ENCODE data around the gene MAP3K13.
"Not testable (repeated sequence)": the region's sequence is repeated elsewhere in the genome, so short reads cannot be mapped to it uniquely, and the experiment has no call there.

Gene MAP3K13

GRCh38 chr3:185366913-185367312, 4.0 kb downstream of the MAP3K13 start:
- no peak overlapping the region for H3K4me3 ChIP-seq (ENCODE audit: low read depth, low read length)
- TF ChIP-seq CTCF (IDR thresholded peaks at IDR 0.05; ENCODE audit: low read depth, low read length, missing control alignments) = no peak
- in situ Hi-C loops (cut with HindIII; ENCODE audit: low sequenced_read_pairs) = no loop called here
- no peak for DNase-seq (ENCODE audit: low read depth)

GRCh38 chr3:185370349-185370748, 7.4 kb downstream of the MAP3K13 start:
- DNase-seq (ENCODE audit: low read depth); in situ Hi-C loops (cut with HindIII; ENCODE audit: low sequenced_read_pairs); H3K4me3 ChIP-seq (ENCODE audit: low read depth, low read length): not testable (repeated sequence)

- no peak for TF ChIP-seq CTCF (IDR thresholded peaks at IDR 0.05; ENCODE audit: low read depth, low read length, missing control alignments)
- H3K4me3 ChIP-seq (ENCODE audit: low read depth, low read length) = no peak overlapping the region
- DNase-seq (ENCODE audit: low read depth) = no peak
- in situ Hi-C loops (cut with HindIII; ENCODE audit: low sequenced_read_pairs) = no loop called here
Measured at GRCh38 chr3:185371306-185372074, 8.6 kb downstream of the MAP3K13 start.

- no peak overlapping the region for H3K4me3 ChIP-seq (ENCODE audit: low read depth, low read length)
- TF ChIP-seq CTCF (IDR thresholded peaks at IDR 0.05; ENCODE audit: low read depth, low read length, missing control alignments) = no peak
- in situ Hi-C loops (cut with HindIII; ENCODE audit: low sequenced_read_pairs) = no loop called here
- DNase-seq (ENCODE audit: low read depth) = no peak
Measured at GRCh38 chr3:185381320-185382058, 18.6 kb downstream of the MAP3K13 start.

GRCh38 chr3:185382154-185382553, 19.2 kb downstream of the MAP3K13 start:
- no peak for DNase-seq (ENCODE audit: low read depth)
- no peak overlapping the region for H3K4me3 ChIP-seq (ENCODE audit: low read depth, low read length)
- no peak for TF ChIP-seq CTCF (IDR thresholded peaks at IDR 0.05; ENCODE audit: low read depth, low read length, missing control alignments)
- in situ Hi-C loops (cut with HindIII; ENCODE audit: low sequenced_read_pairs) = no loop called here

GRCh38 chr3:185386515-185386914, 23.6 kb downstream of the MAP3K13 start:
- H3K4me3 ChIP-seq (ENCODE audit: low read depth, low read length); DNase-seq (ENCODE audit: low read depth); in situ Hi-C loops (cut with HindIII; ENCODE audit: low sequenced_read_pairs): not testable (repeated sequence)

GRCh38 chr3:185387646-185388045, 24.7 kb downstream of the MAP3K13 start:
- in situ Hi-C loops (cut with HindIII; ENCODE audit: low sequenced_read_pairs) = no loop called here
- DNase-seq (ENCODE audit: low read depth) = no peak
- TF ChIP-seq CTCF (IDR thresholded peaks at IDR 0.05; ENCODE audit: low read depth, low read length, missing control alignments) = no peak
- no peak overlapping the region for H3K4me3 ChIP-seq (ENCODE audit: low read depth, low read length)

All from astrocyte of the cerebellum (primary cell).